Fibroblast of mammary gland (primary cell): ENCODE data around the gene NAT16.

ENCODE experiments used
- DNase-seq: peaks from one replicate; pipeline ENCODE4 v3.0.0-alpha.2; 2010; ENCODE audit warnings: low read depth
- H3K4me3 ChIP-seq: 2 replicates; pipeline ENCODE4 v1.5.1; 2011; ENCODE audit warnings: low read depth, mild to moderate bottlenecking, low read length, moderate library complexity; ENCODE audit not compliant: control insufficient read depth
- TF ChIP-seq, protein P1 (sequence below): conservative IDR thresholded peaks from 2 replicates; pipeline ENCODE4 v1.5.1; 2011; ENCODE audit warnings: low read depth, low read length, inconsistent platforms; ENCODE audit not compliant: control insufficient read depth, insufficient read depth

NAT16 gene

DNA sequence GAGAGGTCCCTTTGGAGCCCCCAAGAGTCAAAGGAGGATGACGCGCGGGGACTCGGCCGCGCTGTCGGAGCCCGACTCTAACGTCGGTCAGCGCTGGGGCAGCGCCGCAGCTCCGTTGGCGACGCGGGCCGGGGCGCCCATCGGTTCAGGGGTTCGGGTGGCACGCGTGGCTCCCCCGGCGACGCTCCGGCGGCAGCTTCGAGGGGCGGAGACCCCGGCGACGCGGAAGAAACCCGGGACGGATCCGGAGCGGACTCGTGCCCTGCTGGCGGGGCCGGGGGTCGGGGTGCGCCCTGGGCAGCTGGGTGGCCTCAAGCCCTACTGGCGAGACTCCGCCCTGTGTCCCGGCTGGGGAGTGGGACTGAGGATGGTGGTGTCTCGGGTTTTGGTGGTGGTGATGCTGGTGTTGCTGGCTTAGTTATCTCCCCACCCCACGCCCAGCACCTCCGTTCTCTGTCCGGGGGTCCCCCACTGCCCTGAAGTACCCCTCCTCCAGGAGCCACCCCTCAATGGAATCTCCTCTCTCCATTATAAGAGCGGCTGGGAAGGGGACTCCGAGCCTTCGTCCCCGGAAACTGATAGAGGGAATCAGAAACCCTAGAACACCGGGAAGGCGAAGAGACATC, at the start of gene NAT16:
Gene NAT16 (minus strand): TSS at position 164 of the 626 bp plus-strand sequence. CDS start 5,486 bp downstream, outside the sequence.
- no peak within 1 kb of the TSS for H3K4me3 ChIP-seq
- TF ChIP-seq, protein P1, sequence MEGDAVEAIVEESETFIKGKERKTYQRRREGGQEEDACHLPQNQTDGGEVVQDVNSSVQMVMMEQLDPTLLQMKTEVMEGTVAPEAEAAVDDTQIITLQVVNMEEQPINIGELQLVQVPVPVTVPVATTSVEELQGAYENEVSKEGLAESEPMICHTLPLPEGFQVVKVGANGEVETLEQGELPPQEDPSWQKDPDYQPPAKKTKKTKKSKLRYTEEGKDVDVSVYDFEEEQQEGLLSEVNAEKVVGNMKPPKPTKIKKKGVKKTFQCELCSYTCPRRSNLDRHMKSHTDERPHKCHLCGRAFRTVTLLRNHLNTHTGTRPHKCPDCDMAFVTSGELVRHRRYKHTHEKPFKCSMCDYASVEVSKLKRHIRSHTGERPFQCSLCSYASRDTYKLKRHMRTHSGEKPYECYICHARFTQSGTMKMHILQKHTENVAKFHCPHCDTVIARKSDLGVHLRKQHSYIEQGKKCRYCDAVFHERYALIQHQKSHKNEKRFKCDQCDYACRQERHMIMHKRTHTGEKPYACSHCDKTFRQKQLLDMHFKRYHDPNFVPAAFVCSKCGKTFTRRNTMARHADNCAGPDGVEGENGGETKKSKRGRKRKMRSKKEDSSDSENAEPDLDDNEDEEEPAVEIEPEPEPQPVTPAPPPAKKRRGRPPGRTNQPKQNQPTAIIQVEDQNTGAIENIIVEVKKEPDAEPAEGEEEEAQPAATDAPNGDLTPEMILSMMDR = no peak
- no peak for DNase-seq

DNA sequence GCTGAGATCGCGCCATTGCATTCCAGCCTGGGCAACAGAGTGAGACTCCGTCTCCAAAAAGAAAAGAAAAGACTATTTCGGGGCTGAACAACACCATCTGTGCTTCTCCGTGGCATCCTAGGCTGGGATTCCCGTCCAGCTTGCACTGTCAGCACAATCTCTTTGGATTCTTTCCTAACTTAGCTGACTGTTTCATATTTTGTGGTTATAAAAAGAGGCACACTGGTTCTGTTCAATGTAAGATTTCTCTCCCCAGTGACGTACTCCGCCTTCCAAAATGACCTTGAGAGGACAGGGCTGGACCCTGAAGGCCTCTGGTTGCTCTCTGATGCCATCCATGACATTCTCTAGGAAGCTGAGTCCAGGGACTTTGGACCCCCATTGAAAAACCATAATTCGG, 46.6 kb upstream of the NAT16 start:
- TF ChIP-seq, protein P1 = no peak

DNA sequence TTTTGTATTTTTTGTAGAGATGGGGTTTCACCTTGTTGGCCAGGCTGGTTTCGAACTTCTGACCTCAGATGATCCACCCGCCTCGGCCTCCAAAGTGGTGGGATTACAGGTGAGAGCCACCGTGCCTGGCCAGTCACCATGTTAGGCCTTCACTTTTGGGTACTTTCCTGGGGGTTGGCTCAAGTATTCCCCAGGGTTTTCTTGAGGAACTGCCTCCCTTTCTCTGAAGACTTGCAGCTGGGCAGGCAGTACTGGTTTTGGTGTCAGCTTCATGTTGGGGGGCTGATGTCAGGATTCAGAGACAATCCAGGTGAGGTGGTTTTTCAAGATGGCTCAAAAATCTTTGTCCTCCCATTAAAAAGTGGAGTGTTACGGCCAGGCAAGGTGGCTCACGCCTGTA, 45.6 kb upstream of the NAT16 start:
- TF ChIP-seq, protein P1 = no peak
- H3K4me3 ChIP-seq = no peak overlapping the region
- DNase-seq = no peak

More for the DNA sequence above, 46.6 kb upstream of the NAT16 start:
- peak; percentile 22 for DNase-seq
- no peak overlapping the region for H3K4me3 ChIP-seq

DNA sequence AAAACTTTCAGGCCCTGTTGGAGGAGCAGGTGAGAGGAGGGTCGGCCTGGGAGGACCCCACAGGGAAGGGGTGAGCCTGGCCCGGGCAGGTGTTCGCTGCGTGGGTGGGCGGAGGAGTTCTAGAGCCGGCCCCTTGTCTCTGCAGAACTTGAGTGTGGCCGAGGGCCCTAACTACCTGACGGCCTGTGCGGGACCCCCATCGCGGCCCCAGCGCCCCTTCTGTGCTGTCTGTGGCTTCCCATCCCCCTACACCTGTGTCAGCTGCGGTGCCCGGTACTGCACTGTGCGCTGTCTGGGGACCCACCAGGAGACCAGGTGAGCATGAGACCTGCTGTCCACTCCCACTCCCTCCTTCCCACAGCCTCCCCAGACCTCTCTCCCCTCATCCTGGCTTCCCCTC, 43.4 kb upstream of the NAT16 start:
- no peak overlapping the region for H3K4me3 ChIP-seq
- no peak for DNase-seq
- TF ChIP-seq, protein P1 = no peak

DNA sequence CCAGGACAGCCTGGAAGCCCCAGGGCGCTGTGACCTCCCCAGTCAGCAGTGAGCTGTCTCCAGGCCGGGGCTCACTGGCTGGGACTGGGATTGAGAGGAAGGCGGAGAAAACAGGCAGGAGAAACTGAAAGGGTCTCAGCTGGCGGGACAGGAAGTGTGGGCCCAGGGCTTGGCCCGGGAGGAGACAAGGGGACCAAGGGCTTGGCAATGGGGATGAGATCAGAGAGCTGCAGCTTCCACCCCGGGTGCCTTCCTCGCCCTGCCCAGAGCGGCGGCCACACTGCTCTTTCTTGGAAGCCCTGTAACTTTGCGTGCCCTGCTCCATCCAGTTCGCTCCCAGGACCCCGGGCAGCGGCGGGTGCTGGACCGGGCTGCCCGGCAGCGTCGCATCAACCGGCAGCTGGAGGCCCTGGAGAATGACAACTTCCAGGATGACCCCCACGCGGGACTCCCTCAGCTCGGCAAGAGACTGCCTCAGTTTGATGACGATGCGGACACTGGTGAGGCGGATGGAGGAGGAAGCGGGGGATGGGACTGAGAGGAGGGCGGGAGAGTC, 42.3 kb upstream of the NAT16 start:
- TF ChIP-seq, protein P1 = no peak
- DNase-seq = no peak

DNA sequence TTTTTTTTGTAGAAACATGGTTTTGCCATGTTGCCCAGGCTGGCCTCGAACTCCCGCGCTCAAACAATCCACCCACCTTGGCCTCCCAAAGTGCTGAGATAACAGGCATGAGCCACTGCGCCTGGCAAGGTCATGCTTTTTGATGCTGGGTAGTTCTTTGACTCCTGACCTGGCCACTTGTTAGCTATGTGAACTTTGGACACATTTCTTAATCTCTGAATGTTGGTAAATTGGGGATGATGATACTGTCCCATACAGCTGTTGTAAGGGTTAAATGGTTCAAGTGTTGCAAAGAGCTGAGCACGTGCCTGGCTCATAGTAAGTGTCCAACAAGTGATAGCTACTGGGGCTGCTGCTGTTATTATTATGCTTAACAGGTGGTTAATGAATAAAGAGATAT, 40.2 kb upstream of the NAT16 start:
- TF ChIP-seq, protein P1 = no peak
- H3K4me3 ChIP-seq = no peak overlapping the region
- DNase-seq = no peak

More for the DNA sequence above, 42.3 kb upstream of the NAT16 start:
- no peak overlapping the region for H3K4me3 ChIP-seq
